SU-DHL-6 (cell line): Measurements from ENCODE around the gene COQ9.

Experiments used
- H2AFZ ChIP-seq: fragments of 200-600 bp; sonication (generic); 2 replicates; pipeline ENCODE4 v1.6.1; 2014; ENCODE audit warnings: low read depth, mild to moderate bottlenecking, moderate library complexity, mixed read lengths, antibody characterized with exemption, low read length; ENCODE audit not compliant: severe bottlenecking
- H3F3A ChIP-seq: fragments of 200-600 bp; shearing (Covaris generic); 2 replicates; pipeline ENCODE4 v1.6.0; 2016; ENCODE audit warnings: antibody characterized with exemption, mild to moderate bottlenecking; ENCODE audit not compliant: insufficient read depth
- H3K27ac ChIP-seq: fragments of 200-600 bp; sonication (generic); 2 replicates; pipeline ENCODE4 v1.5.1; 2016; ENCODE audit warnings: low read depth, mild to moderate bottlenecking, low read length, moderate library complexity, mixed read lengths
- H3K27me3 ChIP-seq: fragments of 200-600 bp; sonication (generic), shearing (Covaris generic); 2 replicates; pipeline ENCODE4 v1.6.0; 2014; ENCODE audit warnings: mild to moderate bottlenecking, low read length
- H3K36me3 ChIP-seq: fragments of 200-600 bp; sonication (generic); 2 replicates; pipeline ENCODE4 v1.6.1; 2014; ENCODE audit warnings: mild to moderate bottlenecking, low read length, mixed read lengths
- H3K4me2 ChIP-seq: fragments of 300-600, 200-600 bp; shearing (Covaris generic), sonication (generic); 2 replicates; pipeline ENCODE4 v1.6.0; 2014; ENCODE audit warnings: low read length, low read depth, mild to moderate bottlenecking; ENCODE audit not compliant: poor library complexity, severe bottlenecking
- H3K4me3 ChIP-seq: fragments of 200-600 bp; sonication (generic); 2 replicates; pipeline ENCODE4 v1.5.1; 2014; ENCODE audit warnings: antibody characterized with exemption, low read length, mild to moderate bottlenecking, mixed read lengths; ENCODE audit not compliant: insufficient read depth, poor library complexity, severe bottlenecking
- H3K79me2 ChIP-seq: fragments of 200-600 bp; sonication (generic); 2 replicates; pipeline ENCODE4 v1.6.1; 2014; ENCODE audit warnings: mild to moderate bottlenecking, low read length, moderate library complexity; ENCODE audit not compliant: insufficient read depth
- H3K9ac ChIP-seq: fragments of 200-600 bp; sonication (generic); 2 replicates; pipeline ENCODE4 v1.7.0; 2014; ENCODE audit warnings: mild to moderate bottlenecking, low read length
- H3K9me2 ChIP-seq: fragments of 200-600 bp; sonication (generic); replicated peaks from 2 replicates; pipeline ENCODE4 v1.6.1; 2014; ENCODE audit warnings: low read length; ENCODE audit not compliant: insufficient read depth
- H3K9me3 ChIP-seq: fragments of 200-600 bp; sonication (generic); 2 replicates; pipeline ENCODE4 v1.6.1; 2014; ENCODE audit warnings: low read length, mixed read lengths; ENCODE audit not compliant: insufficient read depth
- H4K20me1 ChIP-seq: fragments of 200-600 bp; sonication (generic); 2 replicates; pipeline ENCODE4 v1.6.1; 2014; ENCODE audit warnings: low read depth, mild to moderate bottlenecking, antibody characterized with exemption, low read length, moderate library complexity, mixed read lengths
- EZH2phosphoT487 ChIP-seq: fragments of 200-600 bp; sonication (generic), shearing (Covaris generic); conservative IDR thresholded peaks from 2 replicates; pipeline ENCODE4 v1.6.1; 2018; ENCODE audit warnings: mild to moderate bottlenecking, antibody characterized with exemption, low read length, moderate library complexity, mixed read lengths
- TF ChIP-seq, protein P1 (sequence below): fragments of 200-600 bp; sonication (generic); IDR thresholded peaks from one replicate; pipeline ENCODE4 v1.5.1; 2017; ENCODE audit warnings: antibody characterized with exemption, mild to moderate bottlenecking, low read length, moderate library complexity; ENCODE audit not compliant: insufficient read depth, poor library complexity, severe bottlenecking

Gene COQ9

DNA sequence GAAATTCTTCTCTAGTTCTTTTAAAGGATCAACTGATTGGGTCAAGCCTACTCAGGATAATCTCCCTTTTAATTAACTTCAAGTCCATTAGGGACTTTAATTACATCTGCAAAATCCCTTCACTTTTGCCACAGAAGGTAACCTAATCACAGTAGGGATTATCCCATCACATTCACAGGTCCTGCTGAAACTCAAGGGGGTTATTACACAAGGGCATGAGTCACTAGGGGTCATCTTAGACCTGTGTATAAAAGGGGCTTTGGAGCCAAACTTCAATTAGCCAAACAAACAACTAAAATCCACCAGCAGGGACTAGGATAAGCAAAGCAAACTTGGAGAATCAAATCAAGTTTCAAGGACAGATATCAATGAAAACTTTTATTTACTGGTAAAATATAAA lies 19.5 kb upstream of the COQ9 start:
- no peak overlapping the region for H2AFZ ChIP-seq
- no peaks in the 10 kb centered on the region for H3K9me2 ChIP-seq
- no peaks in the 10 kb centered on the region for H3K79me2 ChIP-seq
- H3F3A ChIP-seq = no peaks in the 10 kb centered on the region
- H3K9me3 ChIP-seq = no peaks in the 10 kb centered on the region
- H4K20me1 ChIP-seq = no peaks in the 10 kb centered on the region
- no peak overlapping the region for H3K27ac ChIP-seq
- TF ChIP-seq, protein P1, sequence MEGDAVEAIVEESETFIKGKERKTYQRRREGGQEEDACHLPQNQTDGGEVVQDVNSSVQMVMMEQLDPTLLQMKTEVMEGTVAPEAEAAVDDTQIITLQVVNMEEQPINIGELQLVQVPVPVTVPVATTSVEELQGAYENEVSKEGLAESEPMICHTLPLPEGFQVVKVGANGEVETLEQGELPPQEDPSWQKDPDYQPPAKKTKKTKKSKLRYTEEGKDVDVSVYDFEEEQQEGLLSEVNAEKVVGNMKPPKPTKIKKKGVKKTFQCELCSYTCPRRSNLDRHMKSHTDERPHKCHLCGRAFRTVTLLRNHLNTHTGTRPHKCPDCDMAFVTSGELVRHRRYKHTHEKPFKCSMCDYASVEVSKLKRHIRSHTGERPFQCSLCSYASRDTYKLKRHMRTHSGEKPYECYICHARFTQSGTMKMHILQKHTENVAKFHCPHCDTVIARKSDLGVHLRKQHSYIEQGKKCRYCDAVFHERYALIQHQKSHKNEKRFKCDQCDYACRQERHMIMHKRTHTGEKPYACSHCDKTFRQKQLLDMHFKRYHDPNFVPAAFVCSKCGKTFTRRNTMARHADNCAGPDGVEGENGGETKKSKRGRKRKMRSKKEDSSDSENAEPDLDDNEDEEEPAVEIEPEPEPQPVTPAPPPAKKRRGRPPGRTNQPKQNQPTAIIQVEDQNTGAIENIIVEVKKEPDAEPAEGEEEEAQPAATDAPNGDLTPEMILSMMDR = no peak
- TF ChIP-seq EZH2phosphoT487 = no peak
- H3K36me3 ChIP-seq = peaks cover 8% of the 10 kb centered on the region
- no peak overlapping the region for H3K9ac ChIP-seq
- H3K4me3 ChIP-seq = no peak overlapping the region
- no peaks in the 10 kb centered on the region for H3K27me3 ChIP-seq
- H3K4me2 ChIP-seq = no peak overlapping the region

DNA sequence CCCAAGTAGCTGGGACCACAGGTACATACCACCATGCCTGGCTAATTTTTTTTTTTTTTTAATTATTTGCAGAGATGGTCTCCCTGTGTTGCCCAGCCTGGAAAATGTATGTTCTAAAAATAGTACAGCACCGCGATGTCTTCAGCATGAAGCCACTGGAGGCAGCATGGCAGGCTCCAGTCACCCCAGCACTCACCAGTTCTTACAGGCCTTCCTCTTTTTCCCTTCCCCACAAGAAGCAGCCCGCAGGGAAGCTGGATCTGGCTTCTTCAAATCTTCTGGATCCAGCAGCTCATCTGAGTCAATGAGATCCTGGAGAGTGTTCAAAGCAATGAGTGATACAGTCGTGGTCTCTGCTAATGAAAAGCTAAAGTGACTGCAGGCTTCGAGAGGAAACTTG lies 16.3 kb upstream of the COQ9 start:
- Histone ChIP-seq H3K9me3 (no peaks in the 10 kb centered on the region), H3K27ac (no peak overlapping the region), H4K20me1 (no peaks in the 10 kb centered on the region), H3K79me2 (no peaks in the 10 kb centered on the region), H3K9ac (no peak overlapping the region), H3K4me3 (no peak overlapping the region), H3F3A (no peaks in the 10 kb centered on the region), H3K36me3 (peaks cover 19% of the 10 kb centered on the region), H3K27me3 (no peaks in the 10 kb centered on the region), H3K9me2 (no peaks in the 10 kb centered on the region), H2AFZ (no peak overlapping the region), H3K4me2 (no peak overlapping the region)
- TF ChIP-seq EZH2phosphoT487 = no peak
- TF ChIP-seq, protein P1 = no peak

DNA sequence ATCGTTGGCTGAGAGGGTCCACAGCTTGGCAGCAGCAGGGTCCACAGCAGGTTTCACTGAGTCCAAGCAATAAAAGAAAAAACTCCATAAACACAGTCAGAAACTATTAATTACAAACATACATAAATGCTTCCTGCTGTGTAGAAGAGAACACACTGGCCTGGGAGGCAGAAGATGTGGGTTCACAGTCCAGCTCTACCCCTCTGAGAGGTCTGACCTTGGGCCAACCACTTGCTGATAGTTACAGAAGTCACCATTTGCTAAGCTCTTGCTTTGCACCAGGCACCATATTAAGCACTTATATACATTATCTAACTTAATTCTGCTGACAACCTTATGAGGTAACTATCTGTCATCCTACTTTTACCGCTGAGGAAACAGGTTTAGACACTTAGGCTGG lies 14.8 kb upstream of the COQ9 start:
- Histone ChIP-seq H3K36me3 (peaks cover 19% of the 10 kb centered on the region), H3K79me2 (no peaks in the 10 kb centered on the region), H2AFZ (no peak overlapping the region), H4K20me1 (no peaks in the 10 kb centered on the region), H3K9me3 (no peaks in the 10 kb centered on the region), H3K4me3 (no peak overlapping the region), H3F3A (no peaks in the 10 kb centered on the region), H3K9ac (no peak overlapping the region), H3K27ac (no peak overlapping the region), H3K4me2 (no peak overlapping the region), H3K9me2 (no peaks in the 10 kb centered on the region), H3K27me3 (no peaks in the 10 kb centered on the region)
- TF ChIP-seq EZH2phosphoT487 = no peak
- TF ChIP-seq, protein P1 = no peak
